Measurements from ENCODE around the gene METTL26. TPM values are rescaled to one million over a fixed set of nuclear protein-coding genes. Genes with fewer than 3 reads are reported as not detected.

Gene METTL26
- total RNA-seq, 1 experiment from 2014 or later: 115 TPM

DNA sequence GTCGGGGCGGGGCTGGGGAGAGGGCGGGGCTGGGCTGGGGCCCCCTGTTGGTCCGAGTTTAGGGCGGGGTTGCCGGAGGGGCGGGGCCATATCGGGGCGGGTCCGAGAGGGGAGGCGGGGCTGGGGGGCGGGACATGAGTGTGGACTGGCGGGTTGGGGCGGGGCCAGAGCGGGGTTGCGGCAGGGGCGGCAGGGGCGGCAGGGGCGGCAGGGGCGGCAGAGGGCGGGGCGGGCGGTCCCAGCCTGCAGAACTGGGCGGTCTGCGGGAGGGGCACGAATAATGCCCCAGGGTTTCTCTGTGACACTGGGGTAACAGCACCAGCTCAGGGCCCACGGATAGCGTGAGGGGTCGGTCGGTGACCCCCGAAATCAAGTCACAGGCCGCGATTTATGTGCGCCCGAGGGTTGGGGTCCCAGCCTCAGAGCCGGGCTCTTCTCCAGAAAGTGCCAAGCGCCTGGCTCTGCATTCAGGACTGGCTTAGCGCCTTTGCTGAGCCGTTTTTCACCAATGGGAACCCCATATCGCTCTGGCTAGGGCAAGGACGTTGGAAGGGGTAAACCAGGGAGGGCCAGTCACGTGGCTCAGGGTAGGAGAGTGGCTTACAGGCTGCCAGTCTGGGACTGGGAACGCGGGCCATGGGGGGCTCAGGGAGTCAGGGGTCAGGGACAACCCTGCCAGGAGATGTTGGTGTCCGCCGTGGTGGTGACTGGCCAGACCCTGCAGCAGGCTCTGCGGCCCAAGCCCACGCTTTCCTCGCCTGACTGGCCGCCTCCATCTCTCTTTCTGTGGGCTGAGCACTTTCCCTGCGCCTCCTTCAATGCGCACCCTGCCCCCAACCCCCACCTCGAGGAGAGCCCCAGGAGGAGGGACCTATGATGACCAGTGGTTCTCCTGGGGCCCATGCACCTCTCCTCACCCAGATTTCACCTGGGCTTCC, 1.2 kb upstream of the METTL26 start:
- CTCF ChIA-PET: interaction anchor here (0.5 to 4.0 kb wide), 17 partner anchors 11 to 284 kb away, joined by 3 to 37 read pairs (median 7); partner anchors contain the start of genes RHBDL1, RHOT2 and WDR90

DNA sequence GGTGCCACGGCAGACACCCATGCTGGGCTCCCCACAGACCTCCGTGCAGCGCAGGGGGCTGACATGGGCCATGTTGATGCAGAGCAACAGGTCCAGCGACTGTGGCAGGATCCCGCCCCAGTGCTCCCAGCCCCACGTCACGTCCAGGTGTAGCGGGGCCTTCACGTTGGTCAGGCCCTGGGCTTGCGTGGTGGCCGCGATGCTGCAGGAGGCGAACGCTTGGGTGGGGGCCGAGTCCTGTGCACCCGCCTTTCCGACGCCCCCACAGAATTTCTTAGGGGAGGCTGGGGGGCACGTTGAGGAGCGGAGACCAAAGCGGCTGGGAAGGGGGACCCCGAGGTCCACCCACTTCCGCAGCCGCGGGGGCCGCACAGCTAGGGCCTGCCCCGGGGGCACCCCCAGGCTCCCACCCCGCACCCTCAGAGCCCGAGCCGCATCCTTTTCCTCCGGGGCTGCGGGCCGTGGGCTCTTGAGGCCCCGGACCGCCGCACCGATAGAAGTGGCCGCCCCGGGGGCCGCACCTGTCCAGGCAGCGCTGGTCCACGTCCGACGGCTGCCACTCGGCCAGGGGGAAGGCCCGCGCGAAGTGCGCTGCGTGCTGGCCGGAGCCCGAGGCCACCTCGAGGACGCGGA, 416 bp downstream of the METTL26 start:
- peaks cover 4% of the 10 kb centered on the region; the same call in 1 of the 2 replicates for H3K27me3 Mint-ChIP-seq (ENCODE audit: low read depth)
- TF ChIP-seq, protein P1, sequence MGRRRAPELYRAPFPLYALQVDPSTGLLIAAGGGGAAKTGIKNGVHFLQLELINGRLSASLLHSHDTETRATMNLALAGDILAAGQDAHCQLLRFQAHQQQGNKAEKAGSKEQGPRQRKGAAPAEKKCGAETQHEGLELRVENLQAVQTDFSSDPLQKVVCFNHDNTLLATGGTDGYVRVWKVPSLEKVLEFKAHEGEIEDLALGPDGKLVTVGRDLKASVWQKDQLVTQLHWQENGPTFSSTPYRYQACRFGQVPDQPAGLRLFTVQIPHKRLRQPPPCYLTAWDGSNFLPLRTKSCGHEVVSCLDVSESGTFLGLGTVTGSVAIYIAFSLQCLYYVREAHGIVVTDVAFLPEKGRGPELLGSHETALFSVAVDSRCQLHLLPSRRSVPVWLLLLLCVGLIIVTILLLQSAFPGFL (CRISPR knock-in tag; IDR thresholded peaks at IDR 0.05; ENCODE audit: borderline replicate concordance): 0 out of 2 replicates have a peak, but pooled peaks have one; percentile 39
- TF ChIP-seq, protein P2, sequence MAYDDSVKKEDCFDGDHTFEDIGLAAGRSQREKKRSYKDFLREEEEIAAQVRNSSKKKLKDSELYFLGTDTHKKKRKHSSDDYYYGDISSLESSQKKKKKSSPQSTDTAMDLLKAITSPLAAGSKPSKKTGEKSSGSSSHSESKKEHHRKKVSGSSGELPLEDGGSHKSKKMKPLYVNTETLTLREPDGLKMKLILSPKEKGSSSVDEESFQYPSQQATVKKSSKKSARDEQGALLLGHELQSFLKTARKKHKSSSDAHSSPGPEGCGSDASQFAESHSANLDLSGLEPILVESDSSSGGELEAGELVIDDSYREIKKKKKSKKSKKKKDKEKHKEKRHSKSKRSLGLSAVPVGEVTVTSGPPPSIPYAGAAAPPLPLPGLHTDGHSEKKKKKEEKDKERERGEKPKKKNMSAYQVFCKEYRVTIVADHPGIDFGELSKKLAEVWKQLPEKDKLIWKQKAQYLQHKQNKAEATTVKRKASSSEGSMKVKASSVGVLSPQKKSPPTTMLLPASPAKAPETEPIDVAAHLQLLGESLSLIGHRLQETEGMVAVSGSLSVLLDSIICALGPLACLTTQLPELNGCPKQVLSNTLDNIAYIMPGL (CRISPR knock-in tag; IDR thresholded peaks at IDR 0.05): 0 out of 2 replicates have a peak, but pooled peaks have one; percentile 50
- TF ChIP-seq, protein P3, sequence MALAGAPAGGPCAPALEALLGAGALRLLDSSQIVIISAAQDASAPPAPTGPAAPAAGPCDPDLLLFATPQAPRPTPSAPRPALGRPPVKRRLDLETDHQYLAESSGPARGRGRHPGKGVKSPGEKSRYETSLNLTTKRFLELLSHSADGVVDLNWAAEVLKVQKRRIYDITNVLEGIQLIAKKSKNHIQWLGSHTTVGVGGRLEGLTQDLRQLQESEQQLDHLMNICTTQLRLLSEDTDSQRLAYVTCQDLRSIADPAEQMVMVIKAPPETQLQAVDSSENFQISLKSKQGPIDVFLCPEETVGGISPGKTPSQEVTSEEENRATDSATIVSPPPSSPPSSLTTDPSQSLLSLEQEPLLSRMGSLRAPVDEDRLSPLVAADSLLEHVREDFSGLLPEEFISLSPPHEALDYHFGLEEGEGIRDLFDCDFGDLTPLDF (CRISPR knock-in tag; IDR thresholded peaks at IDR 0.05): 0 out of 2 replicates have a peak, but pooled peaks have one; percentile 74
- TF ChIP-seq ELF4 (CRISPR knock-in tag; IDR thresholded peaks at IDR 0.05; ENCODE audit: low read depth) (peak; percentile 37; the same call in 1 of the 2 replicates), ESRRA (CRISPR knock-in tag; IDR thresholded peaks at IDR 0.05; ENCODE audit: borderline replicate concordance) (0 out of 2 replicates have a peak, but pooled peaks have one; percentile 27), ZNF416 (CRISPR knock-in tag; IDR thresholded peaks at IDR 0.05) (no peak)

More for the DNA sequence above, 1.2 kb upstream of the METTL26 start:
- Mint-ChIP-seq H3K27ac (peak overlapping the region; percentile 70), H3K27me3 (ENCODE audit: low read depth) (peaks cover 4% of the 10 kb centered on the region; the same call in 1 of the 2 replicates), H3K9me3 (no peaks in the 10 kb centered on the region), H3K36me3 (no peaks in the 10 kb centered on the region), H3K4me1 (peaks cover 19% of the 10 kb centered on the region), H3K4me3 (peak overlapping the region; percentile 97)
- peak; percentile 19 for ATAC-seq
- DNase-seq (ENCODE audit: low spot score): peak; percentile 91
- POLR2A ChIA-PET: interaction anchor here (0.8 to 1.5 kb wide), 4 partner anchors 11 to 30 kb away, joined by 3 to 7 read pairs (median 5); partner anchors contain the start of genes RHOT2 and WDR90
- TF ChIP-seq SP1 (CRISPR knock-in tag; conservative IDR thresholded peaks at IDR 0.05) (peak; percentile 40), RELA (CRISPR knock-in tag; IDR thresholded peaks at IDR 0.05; ENCODE audit: borderline replicate concordance) (no peak)
- TF ChIP-seq, protein P4, sequence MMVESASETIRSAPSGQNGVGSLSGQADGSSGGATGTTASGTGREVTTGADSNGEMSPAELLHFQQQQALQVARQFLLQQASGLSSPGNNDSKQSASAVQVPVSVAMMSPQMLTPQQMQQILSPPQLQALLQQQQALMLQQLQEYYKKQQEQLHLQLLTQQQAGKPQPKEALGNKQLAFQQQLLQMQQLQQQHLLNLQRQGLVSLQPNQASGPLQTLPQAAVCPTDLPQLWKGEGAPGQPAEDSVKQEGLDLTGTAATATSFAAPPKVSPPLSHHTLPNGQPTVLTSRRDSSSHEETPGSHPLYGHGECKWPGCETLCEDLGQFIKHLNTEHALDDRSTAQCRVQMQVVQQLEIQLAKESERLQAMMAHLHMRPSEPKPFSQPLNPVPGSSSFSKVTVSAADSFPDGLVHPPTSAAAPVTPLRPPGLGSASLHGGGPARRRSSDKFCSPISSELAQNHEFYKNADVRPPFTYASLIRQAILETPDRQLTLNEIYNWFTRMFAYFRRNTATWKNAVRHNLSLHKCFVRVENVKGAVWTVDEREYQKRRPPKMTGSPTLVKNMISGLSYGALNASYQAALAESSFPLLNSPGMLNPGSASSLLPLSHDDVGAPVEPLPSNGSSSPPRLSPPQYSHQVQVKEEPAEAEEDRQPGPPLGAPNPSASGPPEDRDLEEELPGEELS (CRISPR knock-in tag; IDR thresholded peaks at IDR 0.05): 0 out of 2 replicates have a peak, but pooled peaks have one; percentile 27
- TF ChIP-seq, protein P3 (CRISPR knock-in tag; IDR thresholded peaks at IDR 0.05): no peak
- TF ChIP-seq, protein P5, sequence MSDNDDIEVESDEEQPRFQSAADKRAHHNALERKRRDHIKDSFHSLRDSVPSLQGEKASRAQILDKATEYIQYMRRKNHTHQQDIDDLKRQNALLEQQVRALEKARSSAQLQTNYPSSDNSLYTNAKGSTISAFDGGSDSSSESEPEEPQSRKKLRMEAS (CRISPR knock-in tag; IDR thresholded peaks at IDR 0.05): peak; percentile 42; the same call in 1 of the 2 replicates
- TF ChIP-seq, protein P6, sequence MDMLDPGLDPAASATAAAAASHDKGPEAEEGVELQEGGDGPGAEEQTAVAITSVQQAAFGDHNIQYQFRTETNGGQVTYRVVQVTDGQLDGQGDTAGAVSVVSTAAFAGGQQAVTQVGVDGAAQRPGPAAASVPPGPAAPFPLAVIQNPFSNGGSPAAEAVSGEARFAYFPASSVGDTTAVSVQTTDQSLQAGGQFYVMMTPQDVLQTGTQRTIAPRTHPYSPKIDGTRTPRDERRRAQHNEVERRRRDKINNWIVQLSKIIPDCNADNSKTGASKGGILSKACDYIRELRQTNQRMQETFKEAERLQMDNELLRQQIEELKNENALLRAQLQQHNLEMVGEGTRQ (CRISPR knock-in tag; IDR thresholded peaks at IDR 0.05): peak; percentile 88
- TF ChIP-seq, protein P7, sequence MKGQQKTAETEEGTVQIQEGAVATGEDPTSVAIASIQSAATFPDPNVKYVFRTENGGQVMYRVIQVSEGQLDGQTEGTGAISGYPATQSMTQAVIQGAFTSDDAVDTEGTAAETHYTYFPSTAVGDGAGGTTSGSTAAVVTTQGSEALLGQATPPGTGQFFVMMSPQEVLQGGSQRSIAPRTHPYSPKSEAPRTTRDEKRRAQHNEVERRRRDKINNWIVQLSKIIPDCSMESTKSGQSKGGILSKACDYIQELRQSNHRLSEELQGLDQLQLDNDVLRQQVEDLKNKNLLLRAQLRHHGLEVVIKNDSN (CRISPR knock-in tag; IDR thresholded peaks at IDR 0.05): peak; percentile 87
- TF ChIP-seq, protein P8, sequence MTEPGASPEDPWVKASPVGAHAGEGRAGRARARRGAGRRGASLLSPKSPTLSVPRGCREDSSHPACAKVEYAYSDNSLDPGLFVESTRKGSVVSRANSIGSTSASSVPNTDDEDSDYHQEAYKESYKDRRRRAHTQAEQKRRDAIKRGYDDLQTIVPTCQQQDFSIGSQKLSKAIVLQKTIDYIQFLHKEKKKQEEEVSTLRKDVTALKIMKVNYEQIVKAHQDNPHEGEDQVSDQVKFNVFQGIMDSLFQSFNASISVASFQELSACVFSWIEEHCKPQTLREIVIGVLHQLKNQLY (CRISPR knock-in tag; IDR thresholded peaks at IDR 0.05): no peak

More for the DNA sequence above, 416 bp downstream of the METTL26 start:
- ChIA-PET POLR2A (interaction anchor here (0.6 to 1.5 kb wide), 3 partner anchors 12 to 56 kb away, joined by 3 to 7 read pairs (median 3); partner anchors contain the start of gene WDR90), CTCF (interaction anchor here (1.0 to 4.0 kb wide), 7 partner anchors 12 to 108 kb away, joined by 3 to 37 read pairs (median 7); partner anchors contain the start of genes CAPN15 and WDR90)
- no peak for ATAC-seq
- H3K4me3 Mint-ChIP-seq: peak overlapping the region; percentile 60
- no peaks in the 10 kb centered on the region for H3K36me3 Mint-ChIP-seq
- H3K9me3 Mint-ChIP-seq: no peaks in the 10 kb centered on the region
- H3K27ac Mint-ChIP-seq: no peak overlapping the region
- no peak for DNase-seq (ENCODE audit: low spot score)
- peaks cover 19% of the 10 kb centered on the region for H3K4me1 Mint-ChIP-seq

Measured in WTC11 (cell line).